Lower leg skin (tissue), 3 donors: Measurements from ENCODE around the gene ASS1.

Source experiments
- POLR2A ChIP-seq, 2 donors: fragments of 450-650 bp; IDR thresholded peaks; one replicate each; pipeline ENCODE4 v1.6.1; 2016 to 2017; ENCODE audit warnings: antibody characterized with exemption in 2 of 2, mild to moderate bottlenecking in 1 of 2, moderate library complexity in 1 of 2
- TF ChIP-seq, protein P1 (sequence below), 3 donors: fragments of 450-650 bp; IDR thresholded peaks; one replicate each; pipeline ENCODE4 v1.5.1; 2016; ENCODE audit warnings: antibody characterized with exemption in 3 of 3, mild to moderate bottlenecking in 3 of 3, moderate library complexity in 2 of 3

DNA sequence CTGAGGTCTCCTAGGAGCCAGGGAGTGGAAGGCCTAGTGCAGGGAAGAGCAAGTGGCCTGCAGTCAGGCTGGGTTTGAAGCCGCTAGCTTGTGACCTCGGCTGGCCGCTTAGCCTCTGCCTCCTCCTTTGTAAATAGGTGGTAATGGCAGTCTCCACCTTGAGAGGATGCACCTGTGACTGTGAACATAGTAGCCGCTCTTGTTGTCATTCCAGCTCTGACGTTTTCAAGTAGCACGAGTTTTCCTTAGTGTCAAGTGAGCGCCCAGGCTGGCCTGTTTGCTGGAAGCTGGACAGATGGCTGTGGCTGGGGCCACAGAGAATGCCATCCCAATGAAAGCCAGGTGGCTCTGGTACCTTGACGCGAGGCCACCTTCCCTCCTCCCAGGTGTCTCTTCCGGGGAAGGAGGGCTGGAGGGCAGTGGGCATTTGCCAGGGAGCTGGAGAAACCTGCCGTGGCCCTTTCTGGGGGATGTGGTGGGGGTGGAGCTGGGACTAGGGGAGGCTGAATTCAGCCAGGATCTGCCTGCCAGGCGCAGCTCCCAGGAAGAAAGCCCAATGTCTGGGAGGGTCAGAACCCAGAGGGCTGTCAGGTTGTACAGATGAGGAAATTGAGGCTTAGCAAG lies 2.5 kb downstream of the ASS1 start:
- TF ChIP-seq, protein P1, sequence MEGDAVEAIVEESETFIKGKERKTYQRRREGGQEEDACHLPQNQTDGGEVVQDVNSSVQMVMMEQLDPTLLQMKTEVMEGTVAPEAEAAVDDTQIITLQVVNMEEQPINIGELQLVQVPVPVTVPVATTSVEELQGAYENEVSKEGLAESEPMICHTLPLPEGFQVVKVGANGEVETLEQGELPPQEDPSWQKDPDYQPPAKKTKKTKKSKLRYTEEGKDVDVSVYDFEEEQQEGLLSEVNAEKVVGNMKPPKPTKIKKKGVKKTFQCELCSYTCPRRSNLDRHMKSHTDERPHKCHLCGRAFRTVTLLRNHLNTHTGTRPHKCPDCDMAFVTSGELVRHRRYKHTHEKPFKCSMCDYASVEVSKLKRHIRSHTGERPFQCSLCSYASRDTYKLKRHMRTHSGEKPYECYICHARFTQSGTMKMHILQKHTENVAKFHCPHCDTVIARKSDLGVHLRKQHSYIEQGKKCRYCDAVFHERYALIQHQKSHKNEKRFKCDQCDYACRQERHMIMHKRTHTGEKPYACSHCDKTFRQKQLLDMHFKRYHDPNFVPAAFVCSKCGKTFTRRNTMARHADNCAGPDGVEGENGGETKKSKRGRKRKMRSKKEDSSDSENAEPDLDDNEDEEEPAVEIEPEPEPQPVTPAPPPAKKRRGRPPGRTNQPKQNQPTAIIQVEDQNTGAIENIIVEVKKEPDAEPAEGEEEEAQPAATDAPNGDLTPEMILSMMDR (IDR thresholded peaks at IDR 0.05), result no peak
- TF ChIP-seq POLR2A (IDR thresholded peaks at IDR 0.05), result no peak
